ENCODE measurements around the gene TRAF3IP1.
"Not testable (repeated sequence)": the region's sequence is repeated elsewhere in the genome, so short reads cannot be mapped to it uniquely, and the experiment has no call there.

The TRAF3IP1 gene

GRCh38 chr2:238433941-238434845 is 113.9 kb downstream of the TRAF3IP1 start:
- Histone ChIP-seq H3K9me3 (ENCODE audit: control insufficient read depth, insufficient read depth, low read depth, low read length) (0 out of 2 replicates have a peak, but pooled peaks cover 3% of the 10 kb centered on the region), H3K27me3 (ENCODE audit: control insufficient read depth, insufficient read depth, low read length) (no peaks in the 10 kb centered on the region), H3K9ac (ENCODE audit: low read length) (no peak overlapping the region), H3K4me3 (ENCODE audit: low read depth, low read length) (no peak overlapping the region), H3K4me1 (ENCODE audit: control insufficient read depth, insufficient read depth, low read length) (no peaks in the 10 kb centered on the region), H3K27ac (ENCODE audit: low read depth, low read length) (no peak overlapping the region), H3K36me3 (ENCODE audit: control insufficient read depth, insufficient read depth, low read length) (peaks cover 63% of the 10 kb centered on the region)

- no peaks in the 10 kb centered on the region for H3K27me3 ChIP-seq (ENCODE audit: control insufficient read depth, insufficient read depth, low read length)
- H3K27ac ChIP-seq (ENCODE audit: low read depth, low read length) = no peak overlapping the region
- H3K36me3 ChIP-seq (ENCODE audit: control insufficient read depth, insufficient read depth, low read length) = peaks cover 72% of the 10 kb centered on the region
- no peak overlapping the region for H3K9ac ChIP-seq (ENCODE audit: low read length)
- no peaks in the 10 kb centered on the region for H3K4me1 ChIP-seq (ENCODE audit: control insufficient read depth, insufficient read depth, low read length)
- 0 out of 2 replicates have a peak, but pooled peaks cover 3% of the 10 kb centered on the region for H3K9me3 ChIP-seq (ENCODE audit: control insufficient read depth, insufficient read depth, low read depth, low read length)
- H3K4me3 ChIP-seq (ENCODE audit: low read depth, low read length) = no peak overlapping the region
These were observed 114.8 kb downstream of the TRAF3IP1 start for GRCh38 chr2:238434846-238435751.

GRCh38 chr2:238435752-238436096 is 115.4 kb downstream of the TRAF3IP1 start:
- Histone ChIP-seq H3K27ac (ENCODE audit: low read depth, low read length) (no peak overlapping the region), H3K9me3 (ENCODE audit: control insufficient read depth, insufficient read depth, low read depth, low read length) (0 out of 2 replicates have a peak, but pooled peaks cover under 1% of the 10 kb centered on the region), H3K36me3 (ENCODE audit: control insufficient read depth, insufficient read depth, low read length) (peaks cover 72% of the 10 kb centered on the region), H3K9ac (ENCODE audit: low read length) (no peak overlapping the region), H3K27me3 (ENCODE audit: control insufficient read depth, insufficient read depth, low read length) (no peaks in the 10 kb centered on the region), H3K4me1 (ENCODE audit: control insufficient read depth, insufficient read depth, low read length) (no peaks in the 10 kb centered on the region), H3K4me3 (ENCODE audit: low read depth, low read length) (no peak overlapping the region)

- Histone ChIP-seq H3K9ac (ENCODE audit: low read length) (no peak overlapping the region), H3K36me3 (ENCODE audit: control insufficient read depth, insufficient read depth, low read length) (peaks cover 75% of the 10 kb centered on the region), H3K27ac (ENCODE audit: low read depth, low read length) (no peak overlapping the region), H3K4me1 (ENCODE audit: control insufficient read depth, insufficient read depth, low read length) (0 out of 2 replicates have a peak, but pooled peaks cover 5% of the 10 kb centered on the region), H3K27me3 (ENCODE audit: control insufficient read depth, insufficient read depth, low read length) (no peaks in the 10 kb centered on the region), H3K4me3 (ENCODE audit: low read depth, low read length) (no peak overlapping the region), H3K9me3 (ENCODE audit: control insufficient read depth, insufficient read depth, low read depth, low read length) (no peaks in the 10 kb centered on the region)
These were observed 118.8 kb downstream of the TRAF3IP1 start for GRCh38 chr2:238438856-238439849.

GRCh38 chr2:238439917-238440316 is 119.6 kb downstream of the TRAF3IP1 start:
- Histone ChIP-seq H3K9ac (ENCODE audit: low read length) (no peak overlapping the region), H3K27me3 (ENCODE audit: control insufficient read depth, insufficient read depth, low read length) (no peaks in the 10 kb centered on the region), H3K4me3 (ENCODE audit: low read depth, low read length) (no peak overlapping the region), H3K36me3 (ENCODE audit: control insufficient read depth, insufficient read depth, low read length) (peaks cover 75% of the 10 kb centered on the region), H3K4me1 (ENCODE audit: control insufficient read depth, insufficient read depth, low read length) (0 out of 2 replicates have a peak, but pooled peaks cover 5% of the 10 kb centered on the region), H3K9me3 (ENCODE audit: control insufficient read depth, insufficient read depth, low read depth, low read length) (no peaks in the 10 kb centered on the region), H3K27ac (ENCODE audit: low read depth, low read length) (no peak overlapping the region)

GRCh38 chr2:238440331-238440730 is 120.0 kb downstream of the TRAF3IP1 start:
- no peak overlapping the region for H3K4me3 ChIP-seq (ENCODE audit: low read depth, low read length)
- H3K4me1 ChIP-seq (ENCODE audit: control insufficient read depth, insufficient read depth, low read length) = 0 out of 2 replicates have a peak, but pooled peaks cover 5% of the 10 kb centered on the region
- no peak overlapping the region for H3K27ac ChIP-seq (ENCODE audit: low read depth, low read length)
- no peaks in the 10 kb centered on the region for H3K9me3 ChIP-seq (ENCODE audit: control insufficient read depth, insufficient read depth, low read depth, low read length)
- no peaks in the 10 kb centered on the region for H3K27me3 ChIP-seq (ENCODE audit: control insufficient read depth, insufficient read depth, low read length)
- no peak overlapping the region for H3K9ac ChIP-seq (ENCODE audit: low read length)
- peaks cover 75% of the 10 kb centered on the region for H3K36me3 ChIP-seq (ENCODE audit: control insufficient read depth, insufficient read depth, low read length)

- Histone ChIP-seq H3K9ac (ENCODE audit: low read length) (no peak overlapping the region), H3K27ac (ENCODE audit: low read depth, low read length) (no peak overlapping the region), H3K4me3 (ENCODE audit: low read depth, low read length) (no peak overlapping the region), H3K4me1 (ENCODE audit: control insufficient read depth, insufficient read depth, low read length) (0 out of 2 replicates have a peak, but pooled peaks cover 5% of the 10 kb centered on the region), H3K36me3 (ENCODE audit: control insufficient read depth, insufficient read depth, low read length) (peaks cover 75% of the 10 kb centered on the region), H3K9me3 (ENCODE audit: control insufficient read depth, insufficient read depth, low read depth, low read length) (no peaks in the 10 kb centered on the region), H3K27me3 (ENCODE audit: control insufficient read depth, insufficient read depth, low read length) (no peaks in the 10 kb centered on the region)
These were observed 120.4 kb downstream of the TRAF3IP1 start for GRCh38 chr2:238440767-238441166.

- H3K9ac ChIP-seq (ENCODE audit: low read length) = no peak overlapping the region
- 0 out of 2 replicates have a peak, but pooled peaks cover 5% of the 10 kb centered on the region for H3K4me1 ChIP-seq (ENCODE audit: control insufficient read depth, insufficient read depth, low read length)
- H3K27ac ChIP-seq (ENCODE audit: low read depth, low read length) = no peak overlapping the region
- H3K27me3 ChIP-seq (ENCODE audit: control insufficient read depth, insufficient read depth, low read length) = no peaks in the 10 kb centered on the region
- H3K4me3 ChIP-seq (ENCODE audit: low read depth, low read length) = no peak overlapping the region
- peaks cover 76% of the 10 kb centered on the region for H3K36me3 ChIP-seq (ENCODE audit: control insufficient read depth, insufficient read depth, low read length)
- H3K9me3 ChIP-seq (ENCODE audit: control insufficient read depth, insufficient read depth, low read depth, low read length) = no peaks in the 10 kb centered on the region
These were observed 121.2 kb downstream of the TRAF3IP1 start for GRCh38 chr2:238441262-238442114.

GRCh38 chr2:238442257-238442656 is 121.9 kb downstream of the TRAF3IP1 start:
- not testable (repeated sequence) for H3K4me3 ChIP-seq (ENCODE audit: low read depth, low read length); H3K9me3 ChIP-seq (ENCODE audit: control insufficient read depth, insufficient read depth, low read depth, low read length); H3K27me3 ChIP-seq (ENCODE audit: control insufficient read depth, insufficient read depth, low read length); H3K4me1 ChIP-seq (ENCODE audit: control insufficient read depth, insufficient read depth, low read length); H3K9ac ChIP-seq (ENCODE audit: low read length); H3K27ac ChIP-seq (ENCODE audit: low read depth, low read length)
- H3K36me3 ChIP-seq (ENCODE audit: control insufficient read depth, insufficient read depth, low read length) = peaks cover 79% of the 10 kb centered on the region

All from HUES6 (cell line).